Right lung (tissue), 10 donors: Measurements from ENCODE around the gene COPZ1. TPM values are rescaled to one million over a fixed set of nuclear protein-coding genes. Genes with fewer than 3 reads are reported as not detected.
A peak's percentile ranks its signal among the peaks of the same experiment; 100 is the strongest.
"Not testable (repeated sequence)": the region's sequence is repeated elsewhere in the genome, so short reads cannot be mapped to it uniquely, and the experiment has no call there.

Source experiments
- DNase-seq, 2 donors: peaks; one replicate each; pipeline ENCODE4 v3.0.0-alpha.2; 2013
- long read RNA-seq, 8 donors: transcript quantifications; one replicate each; lab custom pipeline, GENCODE V29; 2026
- polyA plus RNA-seq, 5 donors: library from polyadenylated mRNA; unstranded; fragments of 120-200 nt; gene quantifications; one replicate each; pipeline versions ENCODE4 v1.2.1 to v1.2.3, GENCODE V29; 2013; ENCODE audit warnings: inconsistent platforms in 1 of 5, low replicate concordance in 1 of 5; ENCODE audit not compliant: insufficient read length in 5 of 5, insufficient read depth in 1 of 5

The COPZ1 gene, protein sequence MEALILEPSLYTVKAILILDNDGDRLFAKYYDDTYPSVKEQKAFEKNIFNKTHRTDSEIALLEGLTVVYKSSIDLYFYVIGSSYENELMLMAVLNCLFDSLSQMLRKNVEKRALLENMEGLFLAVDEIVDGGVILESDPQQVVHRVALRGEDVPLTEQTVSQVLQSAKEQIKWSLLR
- 100 to 1,000 TPM; 204 to 224 (median 218) TPM for polyA plus RNA-seq
- long read RNA-seq, donor 1, transcript COPZ1-201 (9 exons, 1,897 nt): major isoform, 125 of 173 reads
- long read RNA-seq, donor 1, transcript COPZ1-202 (8 exons, 880 nt): minor isoform, 7 of 173 reads
- long read RNA-seq, donor 1, partial matches to known transcripts: 22 of 173 reads
- long read RNA-seq, donor 1, other reads (novel, unspliced or antisense): 7 of 173 reads
- long read RNA-seq, donor 2, transcript COPZ1-201 (9 exons, 1,897 nt): major isoform, 65 of 86 reads
- long read RNA-seq, donor 2, partial matches to known transcripts: 9 of 86 reads
- long read RNA-seq, donor 2, other reads (novel, unspliced or antisense): 5 of 86 reads
- long read RNA-seq, donor 3, transcript COPZ1-201 (9 exons, 1,897 nt): major isoform, 96 of 138 reads
- long read RNA-seq, donor 3, transcript COPZ1-202 (8 exons, 880 nt): minor isoform, 8 of 138 reads
- long read RNA-seq, donor 3, partial matches to known transcripts: 20 of 138 reads
- long read RNA-seq, donor 3, other reads (novel, unspliced or antisense): 6 of 138 reads
- long read RNA-seq, donor 4, transcript COPZ1-201 (9 exons, 1,897 nt): major isoform, 63 of 87 reads
- long read RNA-seq, donor 4, partial matches to known transcripts: 19 of 87 reads
- long read RNA-seq, donor 4, other reads (novel, unspliced or antisense): 0 of 87 reads
- long read RNA-seq, donor 5, transcript COPZ1-202 (8 exons, 880 nt): minor isoform, 13 of 183 reads
- long read RNA-seq, donor 5, transcript COPZ1-201 (9 exons, 1,897 nt): major isoform, 119 of 183 reads
- long read RNA-seq, donor 5, partial matches to known transcripts: 36 of 183 reads
- long read RNA-seq, donor 5, other reads (novel, unspliced or antisense): 5 of 183 reads
- long read RNA-seq, donor 6, transcript COPZ1-202 (8 exons, 880 nt): minor isoform, 10 of 132 reads
- long read RNA-seq, donor 6, transcript COPZ1-201 (9 exons, 1,897 nt): major isoform, 93 of 132 reads
- long read RNA-seq, donor 6, partial matches to known transcripts: 20 of 132 reads
- long read RNA-seq, donor 6, other reads (novel, unspliced or antisense): 0 of 132 reads
- long read RNA-seq, donor 7, transcript COPZ1-201 (9 exons, 1,897 nt): major isoform, 89 of 102 reads
- long read RNA-seq, donor 7, partial matches to known transcripts: 8 of 102 reads
- long read RNA-seq, donor 7, other reads (novel, unspliced or antisense): 0 of 102 reads
- long read RNA-seq, donor 8, transcript COPZ1-201 (9 exons, 1,897 nt): major isoform, 39 of 73 reads
- long read RNA-seq, donor 8, partial matches to known transcripts: 26 of 73 reads
- long read RNA-seq, donor 8, other reads (novel, unspliced or antisense): 0 of 73 reads

DNA sequence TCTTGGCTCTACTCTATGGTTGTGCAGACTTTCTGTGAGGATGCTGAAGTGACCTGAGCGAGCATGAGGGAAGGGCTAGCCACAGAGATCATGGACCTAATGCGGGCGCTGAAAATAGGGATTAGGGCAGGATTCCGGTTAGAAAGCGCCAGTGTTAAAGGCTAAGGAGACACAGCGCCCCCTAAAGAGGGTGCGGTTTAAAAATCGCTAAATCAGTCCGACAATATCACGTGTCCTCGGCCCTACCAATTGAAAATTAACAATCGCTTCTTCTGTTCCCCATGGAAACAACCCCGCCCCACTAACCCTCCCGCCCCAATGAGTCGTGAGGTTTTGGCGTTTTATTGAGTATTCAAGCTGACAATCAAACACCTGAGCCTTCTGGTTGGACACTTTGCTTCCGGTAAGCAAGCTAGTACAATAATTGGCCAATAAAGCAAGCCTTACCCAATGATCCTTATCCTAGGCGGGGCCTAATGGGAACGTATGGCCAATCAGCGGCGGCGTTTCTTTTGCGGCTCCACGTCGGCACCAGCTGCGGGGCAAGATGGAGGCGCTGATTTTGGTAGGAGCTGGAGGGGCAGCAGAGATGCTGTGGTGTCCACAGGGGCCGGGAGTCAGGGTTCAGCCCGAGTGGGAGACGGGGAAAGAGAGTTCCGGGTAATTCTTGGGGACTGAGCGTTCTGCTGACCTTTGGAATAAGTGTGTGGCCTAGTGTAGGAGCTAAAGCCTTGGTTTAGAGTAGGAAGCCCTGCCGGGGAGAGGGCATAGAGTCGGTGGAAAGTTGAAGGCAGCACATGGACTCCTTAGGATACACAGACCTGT is at the start of gene COPZ1:
TSS of gene COPZ1 (plus strand) at position 515 of the 825 bp plus-strand sequence. CDS start at position 548, 33 bp downstream.
- DNase-seq: peak; percentile 95 to 97

DNA sequence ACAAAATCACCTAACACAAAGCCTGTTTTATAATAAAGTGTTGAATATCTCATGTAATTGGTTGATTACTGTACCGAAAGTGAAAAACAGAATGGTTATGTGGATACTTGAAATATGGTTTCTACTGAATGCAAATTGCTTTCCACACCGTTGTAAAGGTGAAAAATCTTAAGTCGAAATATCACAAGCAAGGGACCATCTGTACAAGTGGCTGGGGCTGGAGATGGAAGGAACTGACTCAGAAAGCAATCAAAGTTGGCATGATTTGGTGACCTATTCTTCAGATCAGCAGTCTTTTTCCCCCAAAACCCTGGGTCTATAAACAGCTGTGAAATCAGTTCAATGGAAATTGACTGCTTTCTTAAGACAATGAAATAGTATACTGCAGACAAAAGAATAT is 48.6 kb upstream of the COPZ1 start:
- DNase-seq: no peak

DNA sequence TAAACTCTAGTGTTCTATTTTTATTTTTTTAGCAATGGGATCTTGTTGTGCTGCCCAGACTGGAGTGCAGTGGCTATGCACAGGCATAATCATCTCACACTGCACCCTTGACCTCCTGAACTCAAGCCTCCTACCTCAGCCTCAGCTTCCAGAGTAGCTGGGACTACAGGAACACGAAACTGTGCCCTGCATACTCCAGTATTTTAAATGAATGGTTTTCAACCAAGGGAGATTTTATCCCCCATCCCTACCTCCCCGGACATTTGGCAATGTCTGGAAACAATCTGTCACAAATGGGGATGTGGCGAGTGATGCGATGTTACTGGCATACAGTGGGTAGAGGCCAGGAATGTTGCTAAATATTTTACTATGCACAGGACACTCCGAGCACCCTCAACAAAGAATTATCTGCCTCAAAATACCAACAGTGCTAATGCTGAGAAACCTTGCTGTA is 47.1 kb upstream of the COPZ1 start:
- DNase-seq: no peak

DNA sequence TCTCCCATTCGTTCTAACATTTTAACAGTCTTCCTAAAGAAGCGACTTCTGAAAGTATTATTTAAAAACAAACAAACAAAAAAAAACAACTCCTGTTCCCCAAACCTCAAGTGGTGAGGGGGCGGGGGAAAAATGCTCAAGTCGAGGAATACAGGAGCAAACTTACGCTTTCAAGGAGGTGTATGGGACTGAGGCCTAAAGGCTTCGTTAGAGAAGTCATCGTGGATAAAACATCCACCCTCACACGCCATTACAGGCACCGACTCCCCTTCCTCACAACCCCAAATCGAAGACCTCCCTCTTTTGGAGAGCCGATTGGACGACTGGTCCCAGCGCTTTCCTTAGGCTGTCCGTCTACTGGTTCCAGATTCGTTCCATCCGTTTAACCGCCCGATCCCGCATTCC is 45.7 kb upstream of the COPZ1 start:
- DNase-seq: no peak

DNA sequence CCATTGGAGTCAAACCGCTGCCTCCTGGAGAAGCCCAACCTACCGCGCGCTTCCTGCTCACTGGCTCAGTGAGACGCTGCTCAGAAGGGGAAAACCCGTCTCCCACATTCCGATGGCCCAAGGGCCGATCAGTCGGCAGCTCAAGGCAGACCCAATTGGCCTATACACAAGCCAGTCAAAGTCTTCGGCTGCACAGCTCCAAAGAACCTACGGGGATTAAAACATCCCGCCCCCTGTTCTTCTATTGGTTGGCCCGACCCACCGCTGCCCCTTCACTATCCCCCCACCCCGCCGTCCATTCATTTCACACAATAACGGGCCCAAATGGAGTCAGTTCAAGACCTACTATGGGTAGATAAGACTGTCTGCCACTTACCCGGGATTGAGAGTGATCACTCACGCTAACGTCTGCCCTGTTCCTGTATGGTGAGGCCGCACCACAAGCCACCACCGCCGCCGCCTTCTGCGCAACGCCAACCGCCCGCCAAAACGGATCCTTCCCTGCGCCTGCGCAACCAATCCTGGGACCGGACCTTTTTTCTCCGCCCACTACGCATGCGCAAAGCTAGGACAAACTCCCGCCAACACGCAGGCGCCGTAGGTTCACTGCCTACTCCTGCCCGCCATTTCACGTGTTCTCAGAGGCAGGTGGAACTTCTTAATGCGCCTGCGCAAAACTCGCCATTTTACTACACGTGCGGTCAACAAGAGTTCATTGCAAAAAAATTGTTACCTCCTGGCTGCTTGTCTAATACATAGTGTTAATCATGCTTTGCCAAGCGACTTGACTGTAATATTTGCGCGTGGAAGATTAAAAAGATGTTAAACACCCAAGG is 45.1 kb upstream of the COPZ1 start, which contains the start of gene CBX5:
TSS of gene CBX5 (minus strand) at position 491 of the 836 bp plus-strand sequence. CDS start 22,472 bp downstream, outside the sequence.
- DNase-seq: peak; percentile 99

DNA sequence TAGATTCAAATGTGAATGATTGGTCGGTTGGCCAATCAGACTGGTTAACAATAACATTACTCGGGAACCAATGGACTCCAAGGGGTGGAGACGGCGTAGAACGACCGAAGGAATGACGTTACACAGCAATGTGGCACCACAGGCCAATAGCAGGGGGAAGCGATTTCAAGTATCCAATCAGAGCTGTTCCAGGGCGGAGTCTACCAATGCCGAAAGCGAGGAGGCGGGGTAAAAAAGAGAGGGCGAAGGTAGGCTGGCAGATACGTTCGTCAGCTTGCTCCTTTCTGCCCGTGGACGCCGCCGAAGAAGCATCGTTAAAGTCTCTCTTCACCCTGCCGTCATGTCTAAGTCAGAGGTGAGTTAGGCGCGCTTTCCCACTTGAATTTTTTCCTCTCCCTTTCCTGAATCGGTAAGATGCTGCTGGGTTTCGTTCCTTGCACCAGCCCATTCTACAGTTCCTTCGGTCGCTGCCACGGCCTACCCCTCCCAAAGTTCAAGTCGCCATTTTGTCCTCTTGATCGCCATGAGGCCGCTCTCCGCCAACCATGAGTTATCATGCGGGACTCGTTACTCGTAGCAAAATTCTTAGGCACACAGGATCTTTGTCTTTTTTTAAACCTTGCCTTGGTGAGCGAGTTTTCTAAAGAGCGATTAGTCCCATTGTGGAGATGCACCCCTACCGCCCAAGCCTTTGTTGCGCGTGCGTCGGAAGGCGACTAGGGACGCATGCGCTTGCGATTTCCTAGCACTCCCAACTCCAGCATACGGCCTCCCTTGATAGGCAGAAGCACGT is 44.3 kb upstream of the COPZ1 start, which contains the start of gene HNRNPA1:
TSS of gene HNRNPA1 (plus strand) at position 259 of the 793 bp plus-strand sequence. CDS start at position 341, 82 bp downstream.
- peak; percentile 98 to 99 for DNase-seq

DNA sequence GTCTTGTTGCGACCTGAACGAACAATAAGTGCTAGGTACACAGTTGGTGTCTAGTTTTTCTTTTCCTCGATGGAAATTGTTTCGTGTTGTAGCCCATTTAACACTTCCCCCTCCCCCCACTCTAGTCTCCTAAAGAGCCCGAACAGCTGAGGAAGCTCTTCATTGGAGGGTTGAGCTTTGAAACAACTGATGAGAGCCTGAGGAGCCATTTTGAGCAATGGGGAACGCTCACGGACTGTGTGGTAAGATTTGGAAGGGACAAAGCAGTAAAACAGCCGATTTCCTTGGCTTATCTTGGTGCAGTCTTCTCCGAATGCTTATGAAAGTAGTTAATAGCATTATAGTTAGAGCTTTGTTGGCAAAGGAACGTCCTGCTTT is 43.7 kb upstream of the COPZ1 start:
- not testable (repeated sequence) for DNase-seq

DNA sequence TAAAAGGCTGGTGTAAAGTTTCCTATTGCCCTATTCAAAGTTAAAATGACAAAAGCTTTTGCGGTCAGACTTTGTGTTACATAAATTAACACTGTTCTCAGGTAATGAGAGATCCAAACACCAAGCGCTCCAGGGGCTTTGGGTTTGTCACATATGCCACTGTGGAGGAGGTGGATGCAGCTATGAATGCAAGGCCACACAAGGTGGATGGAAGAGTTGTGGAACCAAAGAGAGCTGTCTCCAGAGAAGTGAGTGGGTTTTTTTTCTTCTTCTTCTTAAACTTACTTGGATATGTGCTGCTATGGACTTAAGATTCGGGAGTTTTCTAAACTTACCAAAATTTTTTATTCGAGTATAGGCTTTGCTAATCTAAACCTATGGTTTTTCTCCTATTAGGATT is 43.2 kb upstream of the COPZ1 start:
- not testable (repeated sequence) for DNase-seq

DNA sequence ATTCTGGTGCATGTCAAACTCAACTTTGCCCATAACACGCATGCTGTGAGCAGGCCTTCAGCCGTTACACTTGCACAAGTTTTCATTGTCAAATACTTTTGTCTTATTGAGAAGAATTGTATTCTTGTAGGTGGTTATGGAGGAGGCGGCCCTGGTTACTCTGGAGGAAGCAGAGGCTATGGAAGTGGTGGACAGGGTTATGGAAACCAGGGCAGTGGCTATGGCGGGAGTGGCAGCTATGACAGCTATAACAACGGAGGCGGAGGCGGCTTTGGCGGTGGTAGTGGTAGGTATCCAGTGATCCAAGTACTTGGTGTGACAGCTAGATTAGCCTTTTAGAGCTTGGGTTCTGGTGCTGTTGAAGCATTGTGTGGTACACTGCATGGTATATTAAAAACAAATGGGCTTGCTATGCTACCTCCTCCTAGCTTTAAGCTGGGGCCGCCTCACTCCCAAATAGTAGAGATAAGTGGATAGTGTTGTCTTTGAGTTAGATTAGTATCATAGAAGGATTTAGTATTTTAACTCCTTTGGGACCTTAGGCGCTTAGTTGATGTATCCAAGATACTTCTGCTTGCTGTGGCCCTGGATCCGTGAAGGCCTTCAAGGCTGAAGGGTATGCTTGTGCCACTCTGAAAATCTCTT is 41.9 kb upstream of the COPZ1 start:
- DNase-seq: no peak

DNA sequence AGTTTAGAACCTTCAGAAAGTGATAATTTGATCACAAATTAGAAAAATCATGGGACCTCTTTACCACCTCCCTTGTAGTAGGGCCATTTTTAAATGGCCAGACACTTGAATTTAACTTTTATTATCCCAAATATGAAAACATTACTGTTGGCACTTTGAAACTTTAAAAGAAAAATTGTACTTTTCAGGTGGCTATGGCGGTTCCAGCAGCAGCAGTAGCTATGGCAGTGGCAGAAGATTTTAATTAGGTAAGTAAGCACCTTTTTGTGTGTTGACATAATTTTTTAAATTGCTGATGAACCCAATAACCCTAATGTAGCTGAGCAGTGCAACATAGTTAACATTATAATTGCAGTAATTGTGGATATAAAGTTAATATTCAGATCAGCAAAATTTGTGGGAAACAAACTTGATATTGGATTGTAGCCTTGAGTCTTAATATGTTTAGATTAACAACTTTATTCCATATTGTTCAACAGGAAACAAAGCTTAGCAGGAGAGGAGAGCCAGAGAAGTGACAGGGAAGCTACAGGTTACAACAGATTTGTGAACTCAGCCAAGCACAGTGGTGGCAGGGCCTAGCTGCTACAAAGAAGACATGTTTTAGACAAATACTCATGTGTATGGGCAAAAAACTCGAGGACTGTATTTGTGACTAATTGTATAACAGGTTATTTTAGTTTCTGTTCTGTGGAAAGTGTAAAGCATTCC is 40.7 kb upstream of the COPZ1 start:
- DNase-seq: not testable (repeated sequence)

DNA sequence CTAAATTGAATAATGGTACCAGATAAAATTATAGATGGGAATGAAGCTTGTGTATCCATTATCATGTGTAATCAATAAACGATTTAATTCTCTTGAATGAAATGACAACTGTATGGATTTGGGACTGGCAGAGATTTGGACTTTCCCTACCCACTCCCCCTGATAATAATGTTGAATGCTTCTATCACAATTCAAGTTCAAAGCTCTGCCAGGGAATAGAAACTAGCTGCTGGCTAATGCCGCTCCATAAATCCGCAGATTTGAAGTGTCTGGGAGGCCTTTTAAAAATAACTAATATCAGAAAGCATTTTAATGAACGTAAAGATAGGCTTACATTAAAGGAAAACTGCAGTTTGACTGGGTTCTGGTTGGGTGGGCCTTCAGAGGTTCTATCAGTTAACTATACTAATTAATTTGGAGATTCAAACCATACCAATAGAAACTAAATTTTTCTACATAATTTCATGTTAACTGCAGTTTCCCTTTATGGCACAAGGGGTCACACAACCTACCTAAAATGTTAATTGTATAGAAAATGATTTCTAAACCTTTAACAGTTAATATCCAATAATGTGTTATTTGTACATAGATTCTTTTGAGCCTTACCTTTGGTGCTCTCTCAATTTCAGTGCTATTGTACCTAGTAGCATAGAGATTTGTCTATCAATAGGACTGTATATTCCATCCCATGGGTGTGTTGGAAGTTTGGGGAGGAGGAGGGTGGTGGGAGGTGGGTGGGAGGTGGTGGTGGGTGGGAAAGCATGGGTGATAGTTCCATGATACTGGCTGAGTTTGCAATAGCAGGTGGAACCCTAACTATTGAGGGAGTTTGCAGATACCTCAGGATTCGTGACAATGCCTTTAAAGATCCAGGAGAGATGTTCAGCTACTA is 39.5 kb upstream of the COPZ1 start:
- DNase-seq: no peak

DNA sequence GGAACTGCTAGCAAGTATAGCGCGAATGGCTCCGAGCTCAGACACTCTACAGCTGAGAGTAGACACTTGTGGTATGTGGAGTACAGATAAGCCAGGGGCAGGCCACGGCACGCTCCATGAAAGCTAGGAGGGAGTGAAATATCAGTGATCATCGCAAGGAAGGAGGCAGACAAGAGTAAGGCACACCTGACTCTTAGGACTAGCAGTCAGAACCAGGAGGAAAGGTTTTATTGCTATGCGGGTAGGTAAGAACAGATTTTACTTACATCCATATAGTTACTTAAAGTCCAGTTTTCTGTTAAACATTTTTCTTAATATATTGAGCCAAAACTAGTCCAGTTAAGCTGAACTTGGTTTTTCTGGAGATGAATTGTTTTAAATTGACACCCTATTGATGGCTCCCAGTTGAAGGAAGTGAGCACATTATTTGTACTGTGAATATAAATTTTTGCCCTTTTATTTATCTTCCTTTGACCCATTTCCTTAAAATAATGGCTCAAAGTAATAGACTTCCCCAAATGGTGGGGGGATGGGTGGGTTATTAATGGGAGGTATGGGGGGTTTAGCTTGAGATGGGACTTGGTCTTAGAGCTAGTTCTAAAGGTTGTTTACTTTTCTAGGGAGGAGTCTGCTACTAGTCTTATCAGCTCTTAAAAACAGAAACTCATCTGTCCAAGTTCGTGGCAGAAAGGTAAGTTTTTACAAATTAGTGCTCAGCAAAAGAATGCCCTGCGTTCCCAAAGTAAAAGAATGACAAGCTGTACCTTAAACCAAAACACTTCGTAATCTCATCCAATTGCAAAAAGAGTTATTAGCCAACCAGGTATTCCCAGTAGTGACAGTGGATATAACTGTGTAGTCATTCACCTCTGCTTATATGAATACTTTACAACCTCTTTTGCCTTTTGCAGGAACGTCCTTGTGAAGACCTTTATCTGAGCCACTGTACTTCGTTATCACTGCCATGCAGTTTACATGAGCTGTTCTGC is 38.6 kb upstream of the COPZ1 start:
- DNase-seq: no peak

DNA sequence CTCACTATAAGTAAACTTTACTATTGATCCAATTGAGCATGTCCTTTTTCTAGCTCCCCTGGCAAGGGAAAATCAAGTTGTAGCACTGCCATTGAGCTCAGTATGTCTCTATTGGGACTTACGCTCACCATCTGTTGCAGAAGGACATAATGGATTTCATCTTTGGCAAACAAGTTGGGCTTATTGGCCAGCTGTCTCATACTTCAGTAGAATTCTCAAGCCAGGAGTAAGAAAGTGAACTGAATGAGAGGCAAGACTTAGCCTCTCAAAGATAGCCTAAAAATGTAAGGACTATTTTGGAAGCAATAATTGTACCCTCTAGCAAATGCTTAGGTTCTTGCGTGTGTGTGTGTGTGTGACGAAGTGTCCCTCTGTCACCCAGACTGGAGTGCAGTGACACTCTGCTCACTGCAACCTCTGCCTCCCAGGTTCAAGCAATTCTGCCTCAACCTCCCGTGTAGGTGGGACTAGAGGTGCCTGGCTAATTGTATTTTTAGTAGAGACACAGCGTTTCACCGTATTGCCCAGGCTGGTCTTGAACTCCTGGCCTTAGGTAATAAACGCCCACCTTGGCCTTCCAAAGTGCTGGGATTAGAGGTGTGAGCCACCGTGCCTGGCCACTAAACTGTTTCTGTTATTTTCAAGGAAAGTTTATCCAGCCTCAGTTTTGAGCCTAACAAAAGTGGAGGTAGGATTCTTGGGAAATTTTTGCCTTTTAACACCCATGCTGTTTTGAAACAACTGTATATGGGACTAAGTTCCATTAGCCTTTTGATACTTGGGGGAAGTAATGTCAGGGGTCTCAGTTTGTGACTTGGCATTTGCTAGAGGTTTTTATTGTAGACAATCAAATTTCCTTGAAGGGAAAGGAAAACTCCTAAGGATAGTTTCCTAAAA is 37.4 kb upstream of the COPZ1 start:
- no peak for DNase-seq
